GM21576 (cell line): Measurements from ENCODE around the gene GPAT2.
A peak's percentile ranks its signal among the peaks of the same experiment; 100 is the strongest.
"Not testable (repeated sequence)": the region's sequence is repeated elsewhere in the genome, so short reads cannot be mapped to it uniquely, and the experiment has no call there.

ENCODE experiments used
- ATAC-seq: cut with Tn5 transposase; IDR thresholded peaks from one replicate; pipeline ENCODE4 v1.9.1; 2021; ENCODE audit warnings: mild to moderate bottlenecking, moderate library complexity; ENCODE audit not compliant: unreplicated experiment

The GPAT2 gene

GRCh38 chr2:96024336-96025193 is 10.2 kb downstream of the GPAT2 start:
- no peak for ATAC-seq

- not testable (repeated sequence) for ATAC-seq
Observed at GRCh38 chr2:96023701-96024100, 11.0 kb downstream of the GPAT2 start.

- ATAC-seq, result peak; percentile 74
Observed at GRCh38 chr2:96022701-96023447, 11.8 kb downstream of the GPAT2 start.

- ATAC-seq, result not testable (repeated sequence)
Observed at GRCh38 chr2:96022126-96022525, 12.6 kb downstream of the GPAT2 start.

- not testable (repeated sequence) for ATAC-seq
Observed at GRCh38 chr2:96021142-96021541, 13.6 kb downstream of the GPAT2 start.

- ATAC-seq, result not testable (repeated sequence)
Observed at GRCh38 chr2:96019909-96020590, 14.7 kb downstream of the GPAT2 start.

- not testable (repeated sequence) for ATAC-seq
Observed at GRCh38 chr2:96016321-96016720, 18.4 kb downstream of the GPAT2 start.

- ATAC-seq, result not testable (repeated sequence)
Observed at GRCh38 chr2:96012792-96013264, 21.9 kb downstream of the GPAT2 start.

- ATAC-seq, result not testable (repeated sequence)
Observed at GRCh38 chr2:96012086-96012791, 22.5 kb downstream of the GPAT2 start.

- peak; percentile 26 for ATAC-seq
Observed at GRCh38 chr2:96011129-96011455, 23.6 kb downstream of the GPAT2 start.

GRCh38 chr2:96010320-96011128 is 24.2 kb downstream of the GPAT2 start:
- peak; percentile 94 for ATAC-seq

- not testable (repeated sequence) for ATAC-seq
Observed at GRCh38 chr2:96009833-96010232, 24.9 kb downstream of the GPAT2 start.

- not testable (repeated sequence) for ATAC-seq
Observed at GRCh38 chr2:96008051-96008450, 26.7 kb downstream of the GPAT2 start.

- ATAC-seq, result not testable (repeated sequence)
Observed at GRCh38 chr2:96006248-96006647, 28.5 kb downstream of the GPAT2 start.

- not testable (repeated sequence) for ATAC-seq
Observed at GRCh38 chr2:95992520-95993272, 42.0 kb downstream of the GPAT2 start.

- ATAC-seq, result peak; percentile 38
Observed at GRCh38 chr2:95992102-95992501, 42.6 kb downstream of the GPAT2 start.

GRCh38 chr2:95991351-95992094 is 43.2 kb downstream of the GPAT2 start, which contains the start of gene ANKRD36C:
Gene ANKRD36C, minus strand, starts transcription at chr2:95991824. Its CDS starts 116 bp downstream, at chr2:95991708.
- peak; percentile 91 for ATAC-seq

GRCh38 chr2:95990884-95991283 is 43.8 kb downstream of the GPAT2 start:
- not testable (repeated sequence) for ATAC-seq
